CD4-positive, alpha-beta T cell treated with Interleukin-15 for 1 hour (primary cell): ENCODE data around the gene HDAC10.
A peak's percentile ranks its signal among the peaks of the same experiment; 100 is the strongest.

Source experiments
- DNase-seq: peaks from one replicate; pipeline ENCODE4 v3.0.0-alpha.2; 2020

The HDAC10 gene

DNA sequence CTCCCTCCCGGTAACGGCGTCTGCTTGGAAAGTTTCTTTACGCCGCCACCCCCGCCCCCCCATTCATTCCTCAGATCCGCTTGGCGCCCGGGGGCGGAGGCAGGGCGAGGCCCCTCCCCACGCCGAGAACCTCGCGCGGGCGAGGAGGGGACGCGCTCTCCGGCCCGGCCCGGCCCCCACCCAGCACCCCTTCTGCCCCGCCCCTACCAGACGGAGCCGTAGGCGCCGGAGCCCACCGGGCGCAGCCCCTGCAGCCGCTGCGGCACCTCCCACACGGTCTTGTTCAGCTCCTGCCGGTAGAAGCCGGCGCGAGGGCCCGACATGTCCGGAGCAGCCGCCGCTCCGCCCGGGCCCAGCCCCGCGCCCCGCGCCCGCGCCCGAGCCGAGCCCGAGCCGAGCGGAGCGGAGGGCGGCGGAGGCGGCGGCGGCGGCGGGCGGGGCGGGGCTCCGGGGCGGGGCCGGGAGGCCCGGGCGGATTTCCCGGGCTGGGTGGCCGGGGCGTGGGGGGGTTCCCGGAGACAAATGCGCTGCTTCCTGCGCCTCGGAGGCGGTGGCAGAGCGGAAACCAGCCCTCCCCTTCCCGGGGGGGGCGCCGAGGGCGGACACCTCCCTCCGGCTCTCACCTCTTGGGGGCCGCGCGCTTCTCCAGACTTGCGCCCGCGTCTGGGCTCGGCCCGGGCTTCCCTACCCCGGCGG lies 19.1 kb upstream of the HDAC10 start, which contains the start of gene MAPK11:
Gene MAPK11, minus strand, starts transcription at position 411 of the 696 bp plus-strand sequence. Its CDS starts 88 bp downstream, at position 323.
- peak; percentile 80 for DNase-seq

DNA sequence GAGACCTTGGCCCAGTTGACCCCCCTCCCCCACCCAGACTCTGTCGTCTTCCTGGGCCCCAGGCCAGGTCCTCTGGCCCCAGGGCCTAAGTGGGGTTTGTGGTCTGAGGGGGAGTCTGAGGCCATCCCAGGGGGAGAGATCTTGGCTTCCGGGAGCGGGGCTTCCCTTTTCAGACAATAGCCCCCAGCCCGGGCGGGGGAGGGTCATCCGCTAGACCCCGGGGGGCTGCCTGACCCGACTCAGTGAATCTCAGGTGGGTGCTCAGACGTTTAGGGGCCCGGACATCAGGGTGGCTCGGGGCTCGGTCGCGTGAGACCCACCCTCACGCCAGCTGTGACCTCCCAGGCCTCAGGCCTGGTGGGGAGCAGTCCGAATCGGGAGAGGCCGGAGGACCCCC lies 18.5 kb upstream of the HDAC10 start:
- no peak for DNase-seq

DNA sequence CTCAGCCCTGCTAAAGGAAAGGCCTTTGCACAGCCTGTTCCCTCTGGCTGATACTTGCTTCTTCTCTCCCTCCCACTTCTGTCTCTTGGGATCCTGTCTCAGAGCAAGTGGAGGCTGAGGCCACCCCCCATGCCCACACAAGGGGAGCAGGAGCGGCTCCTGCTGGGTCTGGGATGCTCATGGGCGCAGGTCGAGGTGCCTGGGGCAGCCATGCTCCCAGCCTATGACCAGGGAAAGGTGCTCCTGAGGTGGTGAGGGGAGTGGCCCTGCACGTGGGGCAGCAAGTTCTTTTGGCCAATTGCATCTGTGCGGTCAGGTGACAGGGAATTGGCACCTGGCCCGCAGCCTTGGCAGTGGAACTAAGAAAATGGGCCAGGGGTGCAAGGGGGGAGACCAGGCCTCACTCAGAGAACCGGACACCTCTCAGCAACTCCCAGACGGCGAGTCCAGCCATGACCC lies 17.6 kb upstream of the HDAC10 start:
- no peak for DNase-seq

DNA sequence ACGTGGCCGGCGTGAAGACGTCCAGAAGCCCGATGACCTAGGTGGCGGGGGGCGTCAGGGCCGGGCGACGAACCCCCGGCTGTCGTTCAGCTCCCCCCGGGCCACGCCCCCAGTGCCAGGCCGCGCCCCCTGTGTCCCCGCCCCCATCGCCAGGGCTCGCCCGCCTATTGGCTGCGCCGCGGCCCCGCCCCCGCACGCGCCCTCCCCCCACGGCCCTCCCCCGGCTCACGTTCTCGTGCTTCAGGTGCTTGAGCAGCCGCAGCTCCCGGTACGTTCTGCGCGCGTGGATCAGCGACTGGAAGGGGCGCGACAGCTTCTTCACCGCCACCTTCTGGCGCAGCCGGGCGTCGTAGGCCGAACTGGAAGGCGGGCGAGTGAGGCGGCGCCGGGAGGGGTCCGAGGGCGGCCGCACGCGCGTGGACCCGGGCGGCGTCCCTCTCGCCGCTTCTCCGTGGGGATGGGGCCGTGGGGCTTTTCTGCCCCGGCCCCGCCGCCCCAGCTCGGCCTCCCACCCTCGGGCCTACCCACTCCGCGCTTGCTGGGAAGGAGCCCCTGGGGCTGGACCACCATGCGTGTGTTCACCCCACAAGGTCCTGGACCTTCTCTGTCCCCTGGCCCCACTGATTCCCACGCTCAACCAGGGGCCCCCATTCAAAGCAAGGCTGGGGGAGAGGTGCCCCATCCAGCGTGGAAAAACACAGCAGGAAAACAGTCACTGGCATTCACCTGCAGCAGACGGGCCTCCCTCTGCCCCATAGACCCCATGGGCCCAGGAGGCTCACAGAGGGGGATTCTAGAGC lies 16.7 kb upstream of the HDAC10 start:
- DNase-seq: peak; percentile 56

DNA sequence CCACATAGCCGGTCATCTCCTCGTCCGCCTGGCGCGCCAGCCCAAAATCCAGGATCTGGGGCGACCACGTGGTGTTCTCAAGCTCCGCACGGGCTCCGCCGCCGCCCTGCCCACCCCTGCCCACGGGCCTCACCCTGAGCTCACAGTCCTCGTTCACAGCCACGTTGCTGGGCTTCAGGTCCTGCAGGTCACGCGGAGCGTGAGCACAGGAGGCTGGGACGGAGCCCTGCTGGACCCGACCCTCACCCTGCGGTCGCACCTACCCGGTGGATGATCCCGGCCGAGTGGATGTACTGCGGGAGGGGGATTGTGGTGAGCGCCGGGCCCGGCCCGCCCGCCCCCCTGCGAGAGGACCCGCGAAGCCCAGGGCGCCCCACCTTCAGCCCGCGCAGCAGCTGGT lies 15.9 kb upstream of the HDAC10 start:
- no peak for DNase-seq

DNA sequence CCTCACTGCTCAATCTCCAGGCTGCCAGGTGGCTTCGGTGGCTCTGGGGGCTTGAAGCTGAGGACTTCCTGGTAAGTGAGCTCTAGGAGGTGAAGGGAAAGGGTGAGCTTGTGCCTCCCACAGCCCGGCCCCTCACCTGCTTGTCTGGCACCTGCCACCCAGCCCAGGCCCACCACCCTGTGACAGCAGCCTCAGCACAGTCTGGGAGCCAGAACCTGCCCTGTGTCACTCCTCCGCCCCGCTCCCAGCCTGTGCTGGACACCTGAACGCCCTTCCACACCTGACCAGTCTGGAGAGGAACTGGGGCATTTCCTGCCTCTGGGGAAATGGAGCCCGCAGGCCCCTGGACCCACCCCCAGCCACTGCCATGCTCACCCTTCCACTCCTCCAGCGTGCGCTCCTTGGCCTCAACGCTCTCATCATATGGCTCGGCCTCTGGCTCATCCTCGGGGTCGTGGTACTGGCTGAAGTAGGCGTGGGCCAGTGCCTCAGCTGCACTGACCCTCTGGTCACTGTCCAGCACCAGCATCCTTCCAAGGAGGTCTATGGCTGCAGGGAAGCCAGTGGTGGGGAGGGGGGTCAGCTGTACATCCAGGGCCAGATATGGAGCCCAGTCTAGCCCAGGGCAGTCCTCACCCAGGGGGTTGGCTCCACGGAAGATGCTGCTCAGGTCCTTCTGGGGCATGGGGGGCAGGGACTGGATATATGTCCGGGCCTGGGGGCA lies 14.0 kb upstream of the HDAC10 start:
- DNase-seq: no peak

DNA sequence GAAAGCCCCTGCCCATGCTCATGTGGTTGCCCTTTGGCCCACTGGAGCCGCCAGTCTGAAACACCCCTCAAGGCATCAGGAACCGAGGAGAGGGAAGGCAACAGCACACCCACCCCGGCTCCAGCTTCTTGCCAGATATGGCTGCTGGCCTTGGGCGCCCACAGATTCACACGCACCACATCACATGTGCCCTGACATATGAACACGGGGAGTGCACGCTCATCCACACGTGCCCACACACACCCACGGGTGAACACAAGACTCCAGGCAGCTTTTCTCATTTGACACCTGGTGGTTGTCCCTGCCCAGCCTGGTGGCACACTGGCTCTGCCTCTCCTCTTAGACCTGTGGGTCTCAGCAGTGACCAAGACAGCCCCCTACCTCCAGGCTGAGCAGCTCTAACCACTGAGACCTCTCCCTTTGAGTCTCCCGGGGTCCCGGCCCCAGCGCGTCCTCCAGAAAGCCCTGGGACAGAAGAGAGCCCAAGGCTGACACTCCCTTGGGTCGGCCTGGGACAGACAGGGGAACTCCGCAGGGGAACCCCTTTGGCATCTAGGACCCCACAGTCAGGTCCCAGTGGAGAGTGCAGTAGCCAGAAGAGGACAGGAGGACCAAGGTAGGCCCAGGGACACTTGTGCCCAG lies 13.2 kb upstream of the HDAC10 start:
- DNase-seq: no peak

DNA sequence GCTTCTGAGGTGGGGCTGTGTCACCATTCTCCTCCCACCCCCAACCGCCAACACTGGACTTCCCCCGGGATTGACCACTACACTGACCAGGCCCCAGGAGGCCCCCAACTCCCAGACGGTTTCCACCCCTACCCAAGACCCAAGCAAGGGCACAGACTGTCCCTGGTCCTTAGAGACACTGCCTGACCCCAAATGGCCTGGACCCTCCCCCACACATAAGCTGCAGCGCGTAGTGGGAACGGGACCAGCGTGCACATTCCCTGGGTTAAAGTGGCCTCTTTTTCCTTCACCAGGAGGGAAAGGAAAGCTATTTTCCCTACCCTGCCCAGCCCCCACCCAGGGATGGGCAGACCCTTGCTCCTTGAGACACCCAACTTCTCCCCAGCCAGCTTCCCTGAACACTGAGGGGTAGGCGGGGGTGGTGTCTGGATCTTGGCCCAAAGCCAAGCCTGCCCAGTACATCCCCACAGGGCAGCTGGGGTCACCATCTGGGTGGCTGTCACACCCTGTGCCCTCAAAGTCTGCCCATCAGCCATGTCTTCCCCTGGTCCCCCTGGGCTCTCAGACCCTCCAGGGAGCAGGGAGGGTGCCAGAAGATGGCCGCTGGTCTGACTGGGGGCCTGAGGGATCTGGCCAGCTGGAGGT lies 12.0 kb upstream of the HDAC10 start:
- DNase-seq: no peak

DNA sequence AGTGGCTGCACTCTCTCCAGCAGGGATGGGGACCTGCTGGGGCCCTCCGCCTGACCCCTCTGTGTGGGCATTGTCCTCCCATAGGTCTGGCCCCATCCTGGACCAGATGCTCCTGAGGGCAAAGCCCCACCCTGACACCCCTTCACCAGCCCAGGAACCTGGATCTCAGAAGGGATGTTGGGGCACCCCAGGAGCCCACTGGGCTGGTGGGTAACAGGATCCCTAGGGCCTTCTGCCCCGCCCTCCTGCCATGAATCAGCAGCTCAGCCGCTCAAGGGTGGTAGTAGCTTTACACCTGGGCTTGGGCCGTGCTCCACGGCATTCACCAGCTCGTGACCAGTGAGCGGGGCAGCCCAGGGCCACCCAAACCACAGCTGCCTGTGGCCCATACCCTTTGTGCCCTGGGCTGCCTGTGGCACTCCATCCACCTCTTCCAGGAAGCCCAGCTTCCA lies 11.4 kb upstream of the HDAC10 start:
- DNase-seq: no peak

DNA sequence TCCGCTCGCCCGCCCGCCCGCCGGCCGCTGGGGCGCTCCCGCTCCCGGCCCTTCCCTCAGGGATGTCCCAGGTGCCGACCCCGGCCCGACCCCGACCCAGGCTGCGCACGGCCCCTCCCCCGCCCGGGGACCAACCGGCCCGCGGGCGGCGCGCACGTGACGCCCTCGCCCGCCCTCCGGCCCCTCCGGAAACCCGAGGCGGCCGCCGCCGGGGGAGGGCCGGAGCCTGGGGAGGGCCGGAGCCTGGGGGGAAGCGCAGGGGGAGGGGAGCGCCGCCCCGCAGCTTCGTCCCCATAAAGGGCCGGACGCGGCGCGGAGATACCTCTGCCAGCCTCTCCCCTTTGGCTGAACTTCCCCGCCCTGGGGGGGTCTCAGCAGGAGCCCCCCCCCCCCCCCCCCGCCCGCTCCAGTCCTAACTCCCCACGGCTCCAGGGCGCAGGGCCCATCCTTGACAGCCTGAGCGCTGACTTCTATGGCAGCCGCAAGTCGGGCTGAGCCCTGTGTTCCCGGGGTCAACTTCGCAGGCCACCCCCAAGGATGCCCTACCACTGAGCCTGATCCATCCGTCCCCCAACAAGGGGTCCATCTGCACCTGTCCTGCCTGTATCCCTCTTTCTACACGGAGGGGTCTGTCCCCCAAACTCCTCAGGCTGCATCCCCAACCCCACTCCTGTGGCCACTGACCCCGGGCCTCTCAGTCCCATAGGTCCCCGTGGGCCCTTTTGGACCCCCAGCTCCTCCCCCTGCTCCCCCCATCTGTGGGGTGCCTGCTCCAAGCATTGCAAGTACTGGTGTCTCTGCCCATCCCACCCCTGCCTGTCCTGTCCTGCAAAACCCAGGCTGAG lies 10.8 kb upstream of the HDAC10 start, which contains the start of gene MAPK12:
Gene MAPK12, minus strand, starts transcription at position 69 of the 845 bp plus-strand sequence. CDS start 174 bp downstream, outside the sequence.
- no peak for DNase-seq

DNA sequence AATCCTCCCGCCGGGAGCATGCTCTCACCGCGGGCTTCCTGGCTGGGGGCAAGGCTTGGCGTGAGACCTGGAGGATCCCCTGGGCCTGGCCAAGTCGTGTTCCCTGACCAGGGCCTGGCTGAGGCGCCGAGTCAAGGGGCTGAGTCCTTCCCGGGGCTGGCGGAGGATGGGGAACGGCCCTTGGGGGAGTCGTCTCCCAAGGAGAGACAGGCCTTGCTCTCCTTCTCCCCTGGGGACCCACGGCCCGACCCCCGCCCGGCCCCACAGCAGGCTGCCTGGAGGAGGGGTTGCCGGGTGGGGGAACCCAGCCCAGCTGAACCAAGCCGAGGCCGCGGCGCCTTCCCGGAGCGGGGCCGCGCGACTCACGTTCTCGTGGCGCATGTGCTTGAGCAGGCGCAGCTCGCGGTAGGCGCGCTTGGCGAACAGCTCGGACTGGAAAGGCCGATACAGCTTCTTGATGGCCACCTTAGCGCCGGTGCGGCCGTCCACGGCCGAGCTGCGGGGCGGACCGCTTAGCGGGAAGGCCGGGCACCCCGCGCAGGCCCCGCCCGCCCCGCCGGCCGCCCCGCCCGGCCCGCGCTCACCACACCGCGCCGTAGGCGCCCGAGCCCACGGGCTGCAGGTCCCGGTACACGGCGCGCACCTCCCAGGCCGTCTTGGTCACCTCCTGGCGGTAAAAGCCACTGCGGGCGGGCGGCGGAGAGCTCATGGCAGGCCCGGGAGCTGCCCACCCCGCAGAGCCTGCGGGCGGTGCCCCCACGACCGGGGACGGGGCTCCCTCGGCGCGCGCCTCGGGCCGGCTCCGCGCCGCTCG lies 9.9 kb upstream of the HDAC10 start:
- DNase-seq: no peak

DNA sequence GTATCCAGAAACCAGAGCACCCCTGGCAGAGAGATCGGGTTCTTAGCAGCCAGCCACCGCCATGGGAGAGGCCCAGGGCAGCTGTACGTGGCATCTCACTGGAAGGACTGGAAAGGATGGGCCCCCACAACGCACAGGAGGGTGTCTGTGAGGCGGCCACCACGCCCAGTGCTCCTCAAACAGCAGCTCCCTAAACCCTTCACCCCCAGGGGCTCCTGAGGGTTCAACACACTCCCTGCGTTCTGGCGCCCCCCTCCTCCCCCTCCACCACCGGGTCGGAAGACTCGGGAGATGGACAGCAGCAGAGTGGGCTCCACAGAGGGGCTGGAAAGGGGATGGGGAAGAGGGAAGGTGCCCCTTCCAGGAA lies 9.4 kb upstream of the HDAC10 start:
- DNase-seq: no peak

DNA sequence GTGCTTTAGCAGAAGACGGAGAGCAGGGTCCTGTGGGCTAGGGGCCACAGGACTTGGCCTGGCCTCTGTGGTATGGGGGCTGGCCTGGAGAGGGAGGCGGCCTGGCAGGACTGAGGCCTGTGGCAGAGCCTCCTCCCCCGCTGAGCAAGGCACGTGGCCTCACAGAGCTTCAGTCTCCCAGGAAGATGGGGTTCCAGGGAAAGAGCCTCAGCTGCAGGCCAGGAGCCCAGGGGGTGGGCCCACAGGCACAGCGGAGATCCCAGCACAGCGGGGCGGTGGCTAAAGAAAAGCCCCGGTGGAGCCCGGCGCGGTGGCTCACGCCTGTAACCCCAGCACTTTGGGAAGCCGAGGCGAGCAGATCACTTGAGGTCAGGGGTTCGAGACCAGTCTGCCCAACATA lies 8.2 kb upstream of the HDAC10 start:
- no peak for DNase-seq

DNA sequence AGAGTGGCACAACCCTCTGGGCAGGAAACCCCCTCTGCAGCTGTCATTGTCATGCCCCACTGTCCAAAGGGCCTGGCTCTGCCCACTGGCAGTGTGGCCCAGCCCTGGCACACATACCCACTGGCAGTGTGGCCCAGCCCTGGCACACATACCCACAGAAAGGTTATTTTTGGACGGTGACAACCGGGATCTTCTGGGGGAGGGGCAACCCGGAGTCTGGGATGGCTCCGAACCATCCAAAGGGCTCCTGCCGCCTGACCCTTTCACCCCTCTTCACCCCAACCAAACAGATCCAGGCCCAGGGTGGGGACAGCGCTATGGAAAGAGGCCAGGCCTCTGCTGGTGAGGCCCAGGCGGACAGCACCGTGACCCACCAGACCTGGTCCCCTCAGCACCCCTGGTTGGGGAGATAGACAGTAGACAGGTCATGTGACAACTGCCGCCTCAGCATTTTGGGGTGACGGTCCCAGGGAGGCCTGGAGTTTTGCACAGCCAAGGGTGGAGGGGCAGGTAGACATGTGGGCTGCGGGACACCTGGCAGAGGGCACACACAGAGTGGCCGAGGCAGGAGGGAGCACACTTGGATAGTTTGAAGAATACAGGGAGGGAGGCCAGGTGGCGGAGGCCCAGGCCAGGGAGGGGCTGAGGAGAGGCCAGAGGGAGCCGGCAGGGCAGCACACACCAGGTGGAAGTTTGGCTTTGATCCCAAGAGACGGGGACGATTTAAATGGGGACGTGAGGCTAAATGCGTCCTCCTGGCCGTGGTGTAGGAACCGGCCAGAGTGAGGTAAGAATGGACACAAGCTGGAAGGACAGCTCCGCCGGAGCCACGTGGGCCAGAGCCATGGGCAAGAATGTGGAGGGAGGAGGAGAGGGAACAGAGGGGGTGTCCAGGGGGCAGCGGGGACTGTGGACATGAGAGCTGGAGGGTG lies 7.6 kb upstream of the HDAC10 start:
- DNase-seq: no peak

DNA sequence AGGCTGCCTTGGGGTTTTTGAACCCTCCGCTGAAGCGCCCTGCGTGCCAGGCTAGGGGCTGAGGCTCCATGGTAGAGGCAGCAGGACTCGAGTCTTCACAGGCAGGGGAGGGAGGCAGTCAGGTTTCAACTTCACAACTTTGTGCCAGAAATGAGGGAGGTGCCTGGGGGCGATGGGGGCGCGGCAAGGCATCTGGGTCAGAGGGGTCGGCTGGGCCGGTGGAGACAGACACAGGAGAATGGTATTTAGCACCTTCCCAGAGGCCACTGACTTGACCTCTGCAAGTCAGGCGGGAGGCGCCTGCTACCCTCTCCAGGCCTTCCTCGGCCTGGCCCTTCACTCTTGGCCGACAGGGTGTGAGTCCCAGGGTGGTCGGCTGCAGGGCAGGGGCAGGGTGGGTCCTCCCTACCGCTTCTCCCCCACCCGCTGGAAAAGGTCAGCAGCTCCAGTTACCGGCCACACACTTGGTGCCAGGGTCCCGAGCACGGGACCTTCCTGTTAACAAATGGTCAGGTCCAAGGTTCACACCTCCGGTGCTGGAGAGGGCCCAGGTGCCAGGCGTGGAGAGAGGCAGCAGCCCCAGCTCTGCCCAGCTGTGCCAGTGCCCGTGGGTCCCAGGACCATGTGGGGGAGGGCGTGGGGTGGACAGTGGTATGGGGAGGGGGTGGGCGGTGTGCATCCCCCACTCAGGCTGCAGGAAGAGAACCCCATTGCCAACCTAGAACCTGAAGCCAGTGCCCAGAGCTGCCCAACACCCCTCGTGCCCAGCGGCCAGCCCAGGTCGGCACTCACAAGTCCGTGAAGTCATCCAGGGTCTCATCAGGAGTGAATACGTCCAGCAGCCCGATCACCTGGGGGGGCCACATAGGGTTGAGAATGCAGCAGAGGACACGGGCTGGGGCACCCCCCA lies 6.6 kb upstream of the HDAC10 start:
- no peak for DNase-seq

DNA sequence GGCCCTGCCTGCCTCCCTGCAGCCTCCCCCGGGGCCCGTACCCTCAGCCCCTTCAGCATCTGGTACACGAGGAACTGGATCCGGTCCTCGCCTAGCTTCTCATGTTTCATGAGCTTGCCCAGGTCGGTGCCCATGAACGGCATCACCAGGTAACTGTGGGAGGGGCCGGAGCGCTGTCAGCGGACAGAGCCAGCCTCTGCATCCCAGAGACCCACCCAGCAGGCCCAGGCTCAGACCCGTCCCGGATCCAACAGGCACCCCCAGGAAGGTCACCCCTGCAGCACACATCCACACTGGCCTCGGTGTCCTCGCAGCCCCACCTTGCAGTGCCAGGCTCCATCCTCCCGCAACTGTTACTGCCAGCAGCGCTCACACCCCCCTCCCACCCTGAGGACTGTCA lies 6.0 kb upstream of the HDAC10 start:
- DNase-seq: no peak

DNA sequence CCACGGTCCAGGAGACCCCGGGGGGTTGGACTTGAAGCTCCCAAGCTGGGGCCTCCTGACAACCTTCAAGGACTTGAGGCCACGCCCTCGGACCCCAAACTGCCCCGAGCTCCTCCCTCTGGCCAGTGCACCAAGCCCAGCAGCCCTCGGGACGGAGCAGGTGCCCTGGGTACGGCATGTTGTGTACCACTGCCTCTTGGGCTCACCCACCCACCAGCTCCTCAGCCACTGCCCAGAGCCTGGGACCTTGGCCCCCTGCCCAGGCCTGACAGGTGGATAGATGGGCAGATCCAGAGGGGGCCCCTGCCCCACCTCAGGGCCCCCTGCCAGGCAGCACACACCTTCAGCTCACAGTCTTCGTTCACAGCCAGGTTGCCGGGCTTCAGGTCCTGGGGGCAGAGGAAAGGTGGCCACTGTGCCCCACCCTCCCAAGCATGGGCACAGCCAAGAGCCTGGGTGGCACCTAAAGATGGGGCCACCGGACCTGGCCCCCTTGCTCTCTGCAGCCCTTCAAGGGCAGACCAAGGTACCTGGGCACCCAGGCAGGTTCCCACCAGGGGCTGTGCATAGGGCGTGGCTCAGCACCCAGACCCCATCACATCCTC lies 5.3 kb upstream of the HDAC10 start:
- no peak for DNase-seq

DNA sequence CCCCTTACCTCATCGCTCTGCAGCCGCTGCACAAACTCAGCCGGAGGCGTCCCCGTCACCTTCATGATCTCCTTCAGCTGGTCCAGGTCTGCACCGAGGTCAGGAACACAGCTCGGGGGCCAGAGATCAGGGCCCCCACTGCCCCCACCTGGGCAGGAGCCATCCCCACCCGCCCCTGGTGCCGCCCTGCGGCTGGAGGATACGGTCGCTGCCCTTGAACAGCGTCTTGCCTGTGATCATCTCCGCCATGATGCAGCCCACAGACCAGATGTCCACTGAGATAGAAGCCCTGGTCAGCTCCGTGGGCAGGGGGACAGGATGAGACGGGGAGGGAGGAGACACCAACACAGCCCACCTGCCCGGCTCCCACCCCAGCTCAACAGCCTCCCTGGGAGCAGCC lies 4.5 kb upstream of the HDAC10 start:
- no peak for DNase-seq
